OCI-M1 (cell line): Measurements from ENCODE around the gene IQGAP1.
A peak's percentile ranks its signal among the peaks of the same experiment; 100 is the strongest.
"Not testable (repeated sequence)": the region's sequence is repeated elsewhere in the genome, so short reads cannot be mapped to it uniquely, and the experiment has no call there.

Experiments
- DNase-seq: peaks from one replicate; lab custom pipeline; 2025; lab: John Stamatoyannopoulos, UW

Gene IQGAP1

GRCh38 chr15:90483637-90484036 lies 95.6 kb downstream of the IQGAP1 start:
- no peak for DNase-seq

- no peak for DNase-seq
Measured at GRCh38 chr15:90487186-90487585, 99.1 kb downstream of the IQGAP1 start.

GRCh38 chr15:90489514-90489913 lies 101.5 kb downstream of the IQGAP1 start:
- DNase-seq: no peak

GRCh38 chr15:90489944-90490343 lies 101.9 kb downstream of the IQGAP1 start:
- no peak for DNase-seq

- DNase-seq: no peak
Measured at GRCh38 chr15:90493647-90494046, 105.6 kb downstream of the IQGAP1 start.

GRCh38 chr15:90495067-90495466 lies 107.0 kb downstream of the IQGAP1 start:
- DNase-seq: peak; percentile 31

- no peak for DNase-seq
Measured at GRCh38 chr15:90496791-90497190, 108.7 kb downstream of the IQGAP1 start.

GRCh38 chr15:90497376-90497775 lies 109.3 kb downstream of the IQGAP1 start:
- DNase-seq: no peak

- no peak for DNase-seq
Measured at GRCh38 chr15:90497912-90498311, 109.9 kb downstream of the IQGAP1 start.

GRCh38 chr15:90500171-90500570 lies 112.1 kb downstream of the IQGAP1 start:
- no peak for DNase-seq

- no peak for DNase-seq
Measured at GRCh38 chr15:90501898-90502297, 113.9 kb downstream of the IQGAP1 start.

- not testable (repeated sequence) for DNase-seq
Measured at GRCh38 chr15:90510781-90511180, 122.7 kb downstream of the IQGAP1 start.

- DNase-seq: not testable (repeated sequence)
Measured at GRCh38 chr15:90511211-90511618, 123.2 kb downstream of the IQGAP1 start.

- peak; percentile 8 for DNase-seq
Measured at GRCh38 chr15:90512276-90512675, 124.2 kb downstream of the IQGAP1 start.

GRCh38 chr15:90512981-90513380 lies 124.9 kb downstream of the IQGAP1 start:
- DNase-seq: no peak

GRCh38 chr15:90513448-90513847 lies 125.4 kb downstream of the IQGAP1 start:
- peak; percentile 27 for DNase-seq

- DNase-seq: not testable (repeated sequence)
Measured at GRCh38 chr15:90513893-90514292, 125.9 kb downstream of the IQGAP1 start.

- no peak for DNase-seq
Measured at GRCh38 chr15:90519688-90520087, 131.6 kb downstream of the IQGAP1 start.

- no peak for DNase-seq
Measured at GRCh38 chr15:90520365-90520764, 132.3 kb downstream of the IQGAP1 start.

- no peak for DNase-seq
Measured at GRCh38 chr15:90523373-90523772, 135.3 kb downstream of the IQGAP1 start.

GRCh38 chr15:90524018-90524803 lies 136.2 kb downstream of the IQGAP1 start:
- not testable (repeated sequence) for DNase-seq

GRCh38 chr15:90529011-90529370 lies 140.9 kb downstream of the IQGAP1 start:
- DNase-seq: no peak

GRCh38 chr15:90529371-90530249 lies 141.6 kb downstream of the IQGAP1 start, which contains the start of gene CRTC3:
TSS of gene CRTC3 (plus strand) at chr15:90529923. CDS start at chr15:90530072, 149 bp downstream.
- DNase-seq: peak; percentile 72
